ENCODE measurements around the gene ARHGAP33.

- TF ChIP-seq CTCF (IDR thresholded peaks at IDR 0.05 in 2 of 3, conservative IDR thresholded peaks at IDR 0.05 in 1 of 3; ENCODE audit: control insufficient read depth in 2 of 3, extremely low read depth in 1 of 3, insufficient read depth in 1 of 3, low read depth in 3 of 3, low read length in 3 of 3) (no peak), RAD21 (IDR thresholded peaks at IDR 0.05; ENCODE audit: insufficient read depth, low read depth, low read length) (no peak), BCL3 (IDR thresholded peaks at IDR 0.05; ENCODE audit: borderline replicate concordance, insufficient read depth, low read depth, low read length, poor library complexity, severe bottlenecking) (no peak), EZH2 (IDR thresholded peaks at IDR 0.05; ENCODE audit: borderline replicate concordance, control insufficient read depth, low read depth, low read length) (no peak), CEBPB (IDR thresholded peaks at IDR 0.05; ENCODE audit: borderline replicate concordance in 1 of 2, low read depth in 2 of 2, low read length in 2 of 2) (no peak)
Observed at GRCh38 chr19:35731353-35731752, 44.0 kb upstream of the ARHGAP33 start.
